DOHH2 (cell line): ENCODE data around the gene PRKD2.

Experiments used
- CTCF ChIP-seq: fragments of 200-600 bp; sonication (generic); IDR thresholded peaks from one replicate; pipeline ENCODE4 v1.5.1; 2014; ENCODE audit warnings: antibody characterized with exemption, mild to moderate bottlenecking, low read depth, low read length; ENCODE audit not compliant: poor library complexity, severe bottlenecking
- EZH2phosphoT487 ChIP-seq: fragments of 200-600 bp; sonication (generic); IDR thresholded peaks from 2 replicates; pipeline ENCODE4 v1.6.1; 2017; ENCODE audit warnings: borderline replicate concordance, mild to moderate bottlenecking, antibody characterized with exemption, low read length, moderate library complexity, mixed read lengths

GRCh38 chr19:46661735-46662592 is 55.0 kb downstream of the PRKD2 start:
- TF ChIP-seq CTCF (peak; percentile 90), EZH2phosphoT487 (no peak)
